Caco-2 (cell line): ENCODE data around the gene GPC5. TPM values are rescaled to one million over a fixed set of nuclear protein-coding genes. Genes with fewer than 3 reads are reported as not detected.

Experiments used
- BruUV-seq: library from RNA; stranded (reverse); fragments of 400-500 nt; replicated peaks from 2 replicates; lab custom pipeline; 2021; lab: Mats Ljungman, UMichigan
- CTCF ChIA-PET: fragments of 300-600 bp; sonication (Branson Sonifier 250); formaldehyde crosslinking; loops from one replicate; lab custom pipeline; 2022; ENCODE audit warnings: antibody characterized with exemption; lab: Charles Lee
- POLR2A ChIA-PET: fragments of 300-600 bp; sonication (Branson Sonifier 250); formaldehyde crosslinking; loops from one replicate; lab custom pipeline; 2022; ENCODE audit warnings: antibody characterized with exemption; lab: Charles Lee
- DNase-seq, 2 experiments: peaks; one replicate each; pipeline versions ENCODE4 v3.0.0 to v3.0.0-alpha.2; 2020 to 2022
- H3K27me3 ChIP-seq: replicated peaks from 2 replicates; pipeline ENCODE4 v1.6.0; 2011; ENCODE audit warnings: low read length; ENCODE audit not compliant: control insufficient read depth, insufficient read depth
- H3K36me3 ChIP-seq: 2 replicates; pipeline ENCODE4 v1.5.1; 2011; ENCODE audit warnings: low read length; ENCODE audit not compliant: control insufficient read depth, insufficient read depth
- H3K4me1 ChIP-seq: fragments of 250-450 bp; sonication (Bioruptor Pico); 2 replicates; pipeline ENCODE4 v1.5.1; 2020; ENCODE audit warnings: mild to moderate bottlenecking
- H3K4me3 ChIP-seq: 2 replicates; pipeline ENCODE4 v1.5.1; 2011; ENCODE audit warnings: low read depth, mild to moderate bottlenecking, control low read depth, low read length
- H3K9me3 ChIP-seq: fragments of 250-450 bp; sonication (Bioruptor Pico); 2 replicates; pipeline ENCODE4 v1.5.1; 2020; ENCODE audit warnings: mild to moderate bottlenecking, moderate library complexity
- H3K27ac Mint-ChIP-seq: one replicate; pipeline ENCODE4 v1.8.0; 2022; ENCODE audit warnings: mixed read lengths; ENCODE audit not compliant: unreplicated experiment
- H3K27me3 Mint-ChIP-seq: one replicate; pipeline ENCODE4 v1.8.0; 2022; ENCODE audit warnings: mixed read lengths; ENCODE audit not compliant: insufficient read depth, unreplicated experiment
- H3K36me3 Mint-ChIP-seq: one replicate; pipeline ENCODE4 v1.8.0; 2022; ENCODE audit warnings: mild to moderate bottlenecking, mixed read lengths; ENCODE audit not compliant: insufficient read depth, unreplicated experiment
- H3K4me1 Mint-ChIP-seq: one replicate; pipeline ENCODE4 v1.8.0; 2022; ENCODE audit warnings: low read depth, mixed read lengths; ENCODE audit not compliant: unreplicated experiment
- H3K4me3 Mint-ChIP-seq: one replicate; pipeline ENCODE4 v1.8.0; 2022; ENCODE audit warnings: mild to moderate bottlenecking, moderate library complexity, mixed read lengths; ENCODE audit not compliant: unreplicated experiment
- H3K9me3 Mint-ChIP-seq: one replicate; pipeline ENCODE4 v1.8.0; 2022; ENCODE audit warnings: mixed read lengths; ENCODE audit not compliant: unreplicated experiment
- CTCF ChIP-seq, 2 experiments: fragments of 200-600 bp in 1 of 2; IDR thresholded peaks; 1 replicate in 1 of 2; 2 replicates in 1 of 2; pipeline versions ENCODE4 v1.5.1 to v1.8.0; 2011 to 2022; ENCODE audit warnings: antibody characterized with exemption in 1 of 2, control low read depth in 1 of 2, inconsistent platforms in 1 of 2, low read depth in 1 of 2, low read length in 1 of 2, mild to moderate bottlenecking in 1 of 2, moderate library complexity in 1 of 2; ENCODE audit not compliant: insufficient read depth in 1 of 2, severe bottlenecking in 1 of 2, unreplicated experiment in 1 of 2
- intact Hi-C: fragments of 100-400 bp; cut with micrococcal nuclease; formaldehyde crosslinking; loops from one replicate; pipeline ENCODE4 v1.10.0; 2022; ENCODE audit not compliant: unreplicated experiment
- total RNA-seq: library from RNA; stranded (reverse); gene quantifications from 2 replicates; pipeline ENCODE4 v1.2.3, GENCODE V29; 2022

The GPC5 gene
- total RNA-seq, 1 experiment from 2014 or later, result 4.1 TPM

GRCh38 chr13:92833071-92833470, 1434.7 kb downstream of the GPC5 start:
- intact Hi-C loops, result loop anchor here (5.0 kb wide), 1 partner anchor 244 kb away; no protein-coding TSS in a partner anchor
- ChIA-PET CTCF (no interaction called here), POLR2A (no interaction called here)
- no TSS peak for BruUV-seq
- Mint-ChIP-seq H3K4me3 (no peak overlapping the region), H3K27ac (no peak overlapping the region), H3K4me1 (no peaks in the 10 kb centered on the region), H3K27me3 (no peaks in the 10 kb centered on the region), H3K36me3 (no peaks in the 10 kb centered on the region), H3K9me3 (no peaks in the 10 kb centered on the region)
- H3K9me3 ChIP-seq, result 0 out of 2 replicates have a peak, but pooled peaks cover 3% of the 10 kb centered on the region
- H3K36me3 ChIP-seq, result no peaks in the 10 kb centered on the region
- H3K4me3 ChIP-seq, result no peak overlapping the region
- no peaks in the 10 kb centered on the region for H3K4me1 ChIP-seq
- H3K27me3 ChIP-seq, result no peaks in the 10 kb centered on the region
- TF ChIP-seq CTCF (IDR thresholded peaks at IDR 0.05; ENCODE audit: insufficient read depth in 1 of 2, low read depth in 1 of 2, low read length in 1 of 2, severe bottlenecking in 1 of 2, unreplicated experiment in 1 of 2), result no peak
- no peak for DNase-seq

GRCh38 chr13:92836171-92836570, 1437.8 kb downstream of the GPC5 start:
- Mint-ChIP-seq H3K4me1 (no peaks in the 10 kb centered on the region), H3K27ac (no peak overlapping the region), H3K27me3 (no peaks in the 10 kb centered on the region), H3K36me3 (no peaks in the 10 kb centered on the region), H3K4me3 (no peak overlapping the region), H3K9me3 (no peaks in the 10 kb centered on the region)
- Histone ChIP-seq H3K4me3 (no peak overlapping the region), H3K4me1 (no peaks in the 10 kb centered on the region), H3K36me3 (no peaks in the 10 kb centered on the region), H3K27me3 (no peaks in the 10 kb centered on the region), H3K9me3 (0 out of 2 replicates have a peak, but pooled peaks cover 3% of the 10 kb centered on the region)
- CTCF ChIA-PET, result no interaction called here
- no TSS peak for BruUV-seq
- no peak for DNase-seq
- POLR2A ChIA-PET, result no interaction called here
- intact Hi-C loops, result loop anchor here (5.0 kb wide), 1 partner anchor 366 kb away; no protein-coding TSS in a partner anchor
- TF ChIP-seq CTCF (IDR thresholded peaks at IDR 0.05; ENCODE audit: insufficient read depth in 1 of 2, low read depth in 1 of 2, low read length in 1 of 2, severe bottlenecking in 1 of 2, unreplicated experiment in 1 of 2), result no peak

- Mint-ChIP-seq H3K9me3 (no peaks in the 10 kb centered on the region), H3K4me1 (no peaks in the 10 kb centered on the region), H3K27me3 (no peaks in the 10 kb centered on the region), H3K27ac (no peak overlapping the region), H3K4me3 (no peak overlapping the region), H3K36me3 (no peaks in the 10 kb centered on the region)
- Histone ChIP-seq H3K27me3 (no peaks in the 10 kb centered on the region), H3K4me1 (no peaks in the 10 kb centered on the region), H3K36me3 (no peaks in the 10 kb centered on the region), H3K4me3 (no peak overlapping the region), H3K9me3 (no peaks in the 10 kb centered on the region)
- DNase-seq, result no peak
- ChIA-PET POLR2A (no interaction called here), CTCF (no interaction called here)
- BruUV-seq, result no TSS peak
- TF ChIP-seq CTCF (IDR thresholded peaks at IDR 0.05; ENCODE audit: insufficient read depth in 1 of 2, low read depth in 1 of 2, low read length in 1 of 2, severe bottlenecking in 1 of 2, unreplicated experiment in 1 of 2), result no peak
- intact Hi-C loops, result loop anchor here (5.0 kb wide), 1 partner anchor 364 kb away; no protein-coding TSS in a partner anchor
Measured at GRCh38 chr13:92838786-92839185, 1440.4 kb downstream of the GPC5 start.
